Ishikawa (cell line): ENCODE measurements around the gene MMP15.

Experiments used
- CEBPB ChIP-seq: IDR thresholded peaks from 2 replicates; pipeline ENCODE4 v1.6.1; 2012
- CREB1 ChIP-seq: IDR thresholded peaks from 2 replicates; pipeline ENCODE4 v1.6.1; 2012; ENCODE audit warnings: low read depth
- EGR1 ChIP-seq: IDR thresholded peaks from 2 replicates; pipeline ENCODE4 v1.6.1; 2012
- EP300 ChIP-seq: IDR thresholded peaks from 2 replicates; pipeline ENCODE4 v1.6.1; 2012; ENCODE audit warnings: borderline replicate concordance
- FOXM1 ChIP-seq: IDR thresholded peaks from 2 replicates; pipeline ENCODE4 v1.6.1; 2012; ENCODE audit warnings: low read depth, borderline replicate concordance
- NFIC ChIP-seq: IDR thresholded peaks from 2 replicates; pipeline ENCODE4 v1.6.1; 2012
- RAD21 ChIP-seq: IDR thresholded peaks from 2 replicates; pipeline ENCODE4 v1.6.1; 2012; ENCODE audit warnings: low read depth
- TAF1 ChIP-seq: IDR thresholded peaks from 2 replicates; pipeline ENCODE4 v1.6.1; 2012; ENCODE audit warnings: low read depth, mild to moderate bottlenecking
- TCF12 ChIP-seq: IDR thresholded peaks from 2 replicates; pipeline ENCODE4 v1.6.1; 2012; ENCODE audit warnings: low read depth
- TEAD4 ChIP-seq: IDR thresholded peaks from 2 replicates; pipeline ENCODE4 v1.6.1; 2012
- YY1 ChIP-seq: IDR thresholded peaks from 2 replicates; pipeline ENCODE4 v1.6.1; 2012; ENCODE audit warnings: low read depth
- ZBTB7A ChIP-seq: IDR thresholded peaks from 2 replicates; pipeline ENCODE4 v1.6.1; 2012; ENCODE audit warnings: low read depth
- TF ChIP-seq, protein P1 (sequence below): IDR thresholded peaks from 2 replicates; pipeline ENCODE4 v1.6.1; 2012
- TF ChIP-seq, protein P2 (sequence below): IDR thresholded peaks from 2 replicates; pipeline ENCODE4 v1.6.1; 2012
- TF ChIP-seq, protein P3 (sequence below): IDR thresholded peaks from 2 replicates; pipeline ENCODE4 v1.6.1; 2012; ENCODE audit warnings: low read depth, mild to moderate bottlenecking

Gene MMP15

DNA sequence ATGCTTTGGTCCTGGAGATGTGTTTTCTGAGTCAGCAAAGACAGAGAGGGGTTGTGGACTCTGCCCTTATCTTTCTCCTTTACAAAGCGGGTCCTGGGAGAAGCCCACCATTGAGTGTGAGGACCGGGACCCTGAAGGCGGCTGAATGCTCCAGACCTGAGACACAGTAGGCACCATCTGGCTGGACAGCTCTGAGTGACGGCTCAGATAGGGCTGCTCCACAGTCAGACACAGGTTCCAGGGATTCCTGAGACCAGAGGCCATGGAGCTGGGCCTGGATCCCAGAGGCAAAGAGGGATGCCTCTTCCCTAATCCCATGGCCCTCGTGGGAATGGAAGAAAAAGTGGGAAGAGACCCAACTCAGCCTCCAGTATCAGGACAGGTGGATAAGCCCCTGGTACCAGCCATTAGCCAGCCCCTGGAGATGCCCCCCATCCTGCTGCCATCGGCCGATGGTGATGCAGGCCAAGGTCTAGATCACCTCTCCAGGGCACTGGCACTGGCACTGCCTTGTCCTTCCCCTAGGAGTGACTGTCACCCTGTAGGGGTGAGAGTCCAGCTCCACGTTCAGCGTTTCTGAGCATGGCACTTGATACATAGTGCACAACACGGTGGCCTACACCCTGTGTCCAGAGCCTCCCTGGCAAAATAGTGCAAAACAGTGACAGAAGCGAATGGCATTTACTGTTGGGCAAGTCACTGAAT is 4.7 kb downstream of the MMP15 start:
- TF ChIP-seq FOXM1 (no peak), TAF1 (no peak), EP300 (no peak), ZBTB7A (no peak), EGR1 (no peak)
- TF ChIP-seq, protein P1, sequence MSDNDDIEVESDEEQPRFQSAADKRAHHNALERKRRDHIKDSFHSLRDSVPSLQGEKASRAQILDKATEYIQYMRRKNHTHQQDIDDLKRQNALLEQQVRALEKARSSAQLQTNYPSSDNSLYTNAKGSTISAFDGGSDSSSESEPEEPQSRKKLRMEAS = no peak

DNA sequence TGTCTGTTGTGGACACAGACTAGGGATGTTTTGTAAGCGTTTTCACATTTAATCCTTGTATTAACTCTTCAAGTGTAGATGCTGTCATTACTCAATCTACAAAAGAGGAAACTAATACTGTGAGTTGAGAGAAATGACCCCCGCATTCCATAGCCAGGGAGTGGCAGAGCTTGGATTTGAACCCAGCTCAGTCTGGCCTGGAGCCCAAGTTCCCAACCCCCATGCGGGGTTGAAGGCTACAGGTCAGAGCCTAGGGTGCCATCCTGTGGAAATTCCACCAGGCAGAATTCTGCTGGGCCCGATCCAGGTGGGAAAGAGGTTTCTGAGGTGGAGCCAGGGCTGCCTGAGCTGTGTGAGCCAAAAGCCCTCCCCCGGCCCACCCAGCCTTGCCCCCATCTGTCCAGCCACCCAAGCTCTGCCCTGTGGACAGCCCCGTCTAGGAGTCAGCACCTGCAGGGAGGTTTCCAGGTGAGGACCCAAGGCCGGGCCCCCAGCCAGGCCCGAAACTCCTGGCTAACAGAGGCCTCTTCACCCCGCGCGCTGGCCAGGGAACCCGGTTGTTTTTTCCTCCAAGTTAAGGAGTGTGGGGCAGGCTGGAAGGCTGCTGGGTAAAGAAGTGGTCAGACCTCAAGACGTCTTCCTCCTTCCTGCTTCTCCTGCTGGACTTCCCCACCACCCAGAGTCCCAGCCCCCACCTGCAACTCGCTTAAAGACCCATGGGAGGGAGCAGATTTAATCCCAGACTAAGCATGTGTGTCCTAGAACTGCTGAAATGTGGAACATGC is 5.7 kb downstream of the MMP15 start:
- TF ChIP-seq, protein P1 = no peak
- TF ChIP-seq RAD21 (no peak), TAF1 (no peak), EP300 (no peak), ZBTB7A (no peak), YY1 (no peak)

DNA sequence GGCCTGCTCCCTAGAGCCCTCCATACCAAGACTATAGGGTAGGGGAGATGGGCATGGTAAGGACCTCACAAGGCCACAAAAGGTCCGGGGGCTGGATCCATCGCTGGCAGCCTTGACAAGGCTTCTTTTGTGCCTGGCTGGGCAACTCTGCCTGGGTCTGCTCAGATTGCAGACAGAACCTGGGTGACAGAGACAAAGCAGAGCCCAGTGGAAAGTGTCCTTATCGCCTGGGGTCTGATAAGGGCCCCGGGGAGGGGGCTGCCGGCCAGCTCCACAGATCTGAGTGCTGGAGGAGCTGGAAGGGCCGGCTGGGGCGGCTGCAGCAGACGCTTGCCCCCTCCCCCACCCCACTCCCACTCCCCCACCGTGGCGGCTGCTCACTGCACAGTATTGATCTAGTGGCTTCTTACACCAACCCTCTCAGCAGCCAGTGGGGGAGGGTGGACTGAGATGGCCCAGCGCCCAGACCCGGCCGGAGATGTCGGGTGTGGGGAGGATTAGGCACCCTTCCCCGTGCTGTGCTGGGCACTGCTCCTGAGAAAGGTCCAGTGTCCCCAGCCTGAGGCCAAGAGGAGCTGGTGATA is 7.2 kb downstream of the MMP15 start:
- TF ChIP-seq CREB1 = no peak
- TF ChIP-seq NFIC = no peak
- TF ChIP-seq TAF1 = no peak
- TF ChIP-seq, protein P2, sequence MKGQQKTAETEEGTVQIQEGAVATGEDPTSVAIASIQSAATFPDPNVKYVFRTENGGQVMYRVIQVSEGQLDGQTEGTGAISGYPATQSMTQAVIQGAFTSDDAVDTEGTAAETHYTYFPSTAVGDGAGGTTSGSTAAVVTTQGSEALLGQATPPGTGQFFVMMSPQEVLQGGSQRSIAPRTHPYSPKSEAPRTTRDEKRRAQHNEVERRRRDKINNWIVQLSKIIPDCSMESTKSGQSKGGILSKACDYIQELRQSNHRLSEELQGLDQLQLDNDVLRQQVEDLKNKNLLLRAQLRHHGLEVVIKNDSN = no peak
- no peak for TF ChIP-seq FOXM1
- no peak for TF ChIP-seq EGR1
- no peak for TF ChIP-seq TCF12
- no peak for TF ChIP-seq ZBTB7A
- TF ChIP-seq, protein P1 = no peak
- TF ChIP-seq, protein P3, sequence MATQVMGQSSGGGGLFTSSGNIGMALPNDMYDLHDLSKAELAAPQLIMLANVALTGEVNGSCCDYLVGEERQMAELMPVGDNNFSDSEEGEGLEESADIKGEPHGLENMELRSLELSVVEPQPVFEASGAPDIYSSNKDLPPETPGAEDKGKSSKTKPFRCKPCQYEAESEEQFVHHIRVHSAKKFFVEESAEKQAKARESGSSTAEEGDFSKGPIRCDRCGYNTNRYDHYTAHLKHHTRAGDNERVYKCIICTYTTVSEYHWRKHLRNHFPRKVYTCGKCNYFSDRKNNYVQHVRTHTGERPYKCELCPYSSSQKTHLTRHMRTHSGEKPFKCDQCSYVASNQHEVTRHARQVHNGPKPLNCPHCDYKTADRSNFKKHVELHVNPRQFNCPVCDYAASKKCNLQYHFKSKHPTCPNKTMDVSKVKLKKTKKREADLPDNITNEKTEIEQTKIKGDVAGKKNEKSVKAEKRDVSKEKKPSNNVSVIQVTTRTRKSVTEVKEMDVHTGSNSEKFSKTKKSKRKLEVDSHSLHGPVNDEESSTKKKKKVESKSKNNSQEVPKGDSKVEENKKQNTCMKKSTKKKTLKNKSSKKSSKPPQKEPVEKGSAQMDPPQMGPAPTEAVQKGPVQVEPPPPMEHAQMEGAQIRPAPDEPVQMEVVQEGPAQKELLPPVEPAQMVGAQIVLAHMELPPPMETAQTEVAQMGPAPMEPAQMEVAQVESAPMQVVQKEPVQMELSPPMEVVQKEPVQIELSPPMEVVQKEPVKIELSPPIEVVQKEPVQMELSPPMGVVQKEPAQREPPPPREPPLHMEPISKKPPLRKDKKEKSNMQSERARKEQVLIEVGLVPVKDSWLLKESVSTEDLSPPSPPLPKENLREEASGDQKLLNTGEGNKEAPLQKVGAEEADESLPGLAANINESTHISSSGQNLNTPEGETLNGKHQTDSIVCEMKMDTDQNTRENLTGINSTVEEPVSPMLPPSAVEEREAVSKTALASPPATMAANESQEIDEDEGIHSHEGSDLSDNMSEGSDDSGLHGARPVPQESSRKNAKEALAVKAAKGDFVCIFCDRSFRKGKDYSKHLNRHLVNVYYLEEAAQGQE = no peak
- no peak for TF ChIP-seq CEBPB
- no peak for TF ChIP-seq TEAD4
- TF ChIP-seq YY1 = no peak
- TF ChIP-seq EP300 = no peak
- no peak for TF ChIP-seq RAD21

DNA sequence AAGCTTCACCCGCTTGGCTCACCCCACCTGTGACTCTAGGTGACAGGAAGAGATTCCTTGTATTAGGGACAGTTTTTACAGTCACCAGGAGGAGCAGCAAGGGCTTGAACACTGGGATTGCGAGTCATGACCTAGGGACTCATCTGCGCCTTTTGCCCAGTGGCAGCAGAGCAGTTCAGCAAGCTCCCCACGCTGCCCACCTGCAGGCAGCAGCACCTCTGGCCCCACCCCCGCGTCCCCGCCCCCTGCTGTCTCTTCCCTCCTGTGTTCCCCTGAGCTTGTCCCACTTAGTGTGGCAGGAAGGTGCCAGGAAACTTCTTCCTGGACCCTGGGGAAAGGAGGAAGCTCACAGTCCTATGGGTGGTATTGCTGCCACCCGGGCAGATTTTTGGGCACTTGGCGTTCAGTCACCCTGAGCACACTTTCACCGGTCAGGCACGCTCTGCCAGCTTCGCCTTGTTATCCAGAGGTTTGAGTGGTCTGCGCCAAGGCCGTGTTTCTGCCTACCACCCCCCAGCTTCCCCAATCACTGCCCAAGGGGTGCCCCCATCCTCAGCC is 8.7 kb downstream of the MMP15 start:
- TF ChIP-seq EGR1 (no peak), TCF12 (no peak), FOXM1 (no peak), CEBPB (no peak), RAD21 (no peak), TAF1 (no peak), TEAD4 (no peak), ZBTB7A (no peak), CREB1 (no peak), EP300 (no peak), YY1 (no peak), NFIC (no peak)
- TF ChIP-seq, protein P2 = no peak
- TF ChIP-seq, protein P3 = no peak

DNA sequence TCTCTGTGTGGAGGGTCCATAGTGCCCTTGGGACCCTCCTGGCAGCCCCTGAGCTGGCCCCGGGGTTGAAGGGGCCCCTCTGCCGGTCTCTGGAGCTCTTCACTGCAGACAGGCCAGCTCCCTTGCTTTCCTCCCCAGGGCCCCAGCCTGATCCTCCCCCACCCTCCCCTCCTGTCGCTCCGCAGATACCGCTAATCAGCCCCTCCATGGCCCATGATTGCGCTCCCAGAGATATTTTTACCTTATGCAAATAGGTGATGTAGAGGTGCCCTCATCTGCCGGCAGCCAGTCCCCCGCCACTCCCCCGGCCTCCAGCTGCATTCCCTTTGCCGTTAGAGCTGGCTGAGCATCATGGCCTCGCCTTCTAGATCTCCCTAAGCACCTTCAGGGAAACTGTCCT is 9.2 kb downstream of the MMP15 start:
- TF ChIP-seq, protein P2 = no peak
- TF ChIP-seq EGR1 (no peak), RAD21 (no peak), ZBTB7A (no peak), NFIC (no peak), TCF12 (no peak), EP300 (no peak), FOXM1 (no peak), TAF1 (no peak), TEAD4 (no peak), CEBPB (no peak), YY1 (no peak), CREB1 (no peak)
- TF ChIP-seq, protein P1 = no peak
- TF ChIP-seq, protein P3 = no peak
